Gastrocnemius medialis (tissue), 4 donors: ENCODE data around the gene RIMBP2. TPM values are rescaled to one million over a fixed set of nuclear protein-coding genes. Genes with fewer than 3 reads are reported as not detected.

Experiments used
- ATAC-seq, 2 donors: fragments of 150-250 bp; one replicate each; pipeline ENCODE4 v1.9.1; 2016
- DNase-seq, 2 donors: peaks; one replicate each; pipeline ENCODE4 v3.0.0-alpha.2; 2019
- H3K27ac ChIP-seq, 4 donors: fragments of 200-600 bp; sonication (generic); 1 replicate in 1 of 4; 2 replicates in 3 of 4; pipeline ENCODE4 v1.5.1; 2016 to 2018; ENCODE audit warnings: mild to moderate bottlenecking in 2 of 4, moderate library complexity in 1 of 4
- H3K27me3 ChIP-seq, 3 donors: fragments of 200-600 bp; sonication (generic) in 2 of 3; 1 replicate in 1 of 3; 2 replicates in 2 of 3; pipeline versions ENCODE4 v1.5.1 to v1.6.0; 2016 to 2019; ENCODE audit warnings: mild to moderate bottlenecking in 1 of 3, moderate library complexity in 1 of 3
- H3K36me3 ChIP-seq, 2 donors: fragments of 200-600 bp; sonication (generic) in 1 of 2; one replicate each; pipeline ENCODE4 v1.5.1; 2017 to 2018
- H3K4me1 ChIP-seq, 2 donors: fragments of 200-600 bp; sonication (generic) in 1 of 2; one replicate each; pipeline ENCODE4 v1.5.1; 2016 to 2017; ENCODE audit warnings: mild to moderate bottlenecking in 2 of 2
- H3K4me3 ChIP-seq, 4 donors: fragments of 200-600 bp; sonication (generic) in 3 of 4; 1 replicate in 1 of 4; 2 replicates in 3 of 4; pipeline ENCODE4 v1.5.1; 2016 to 2019; ENCODE audit warnings: mild to moderate bottlenecking in 2 of 4
- H3K9me3 ChIP-seq, 3 donors: fragments of 200-600 bp; sonication (generic) in 2 of 3; 1 replicate in 1 of 3; 2 replicates in 2 of 3; pipeline ENCODE4 v1.5.1; 2016 to 2019
- CTCF ChIP-seq, 5 experiments: fragments of 450-650 bp in 3 of 5; fragments of 200-600 bp in 2 of 5; sonication (generic) in 2 of 5; IDR thresholded peaks in 4 of 5; conservative IDR thresholded peaks in 1 of 5; 1 replicate in 4 of 5; 2 replicates in 1 of 5; pipeline ENCODE4 v1.5.1; 2016 to 2019; ENCODE audit warnings: antibody characterized with exemption in 5 of 5, mild to moderate bottlenecking in 3 of 5, moderate library complexity in 3 of 5
- POLR2A ChIP-seq, 2 donors: fragments of 450-650 bp; IDR thresholded peaks; one replicate each; pipeline ENCODE4 v1.6.1; 2017; ENCODE audit warnings: antibody characterized with exemption in 2 of 2, mild to moderate bottlenecking in 2 of 2, moderate library complexity in 2 of 2
- in situ Hi-C, 4 donors: fragments of 200-750 bp; cut with MboI; loops; one replicate each; pipeline versions ENCODE4 v1.15.0 to v1.8.0; 2017; ENCODE audit warnings: low sequenced_read_pairs in 4 of 4
- intact Hi-C: fragments of 100-400 bp; cut with DNase I; formaldehyde crosslinking; loops from one replicate; pipeline ENCODE4 v1.15.1; 2023; ENCODE audit warnings: low total_unique reads
- total RNA-seq, 4 donors: library from RNA; depleted of rRNA; stranded (reverse); fragments of >200 nt; gene quantifications; one replicate each; pipeline versions ENCODE4 v1.1.0 to v1.2.3, GENCODE V29; 2016

RIMBP2 gene
- total RNA-seq, 4 donors from 2014 or later: 0.76 to 2.2 (median 1.2) TPM; not detected in 1

DNA sequence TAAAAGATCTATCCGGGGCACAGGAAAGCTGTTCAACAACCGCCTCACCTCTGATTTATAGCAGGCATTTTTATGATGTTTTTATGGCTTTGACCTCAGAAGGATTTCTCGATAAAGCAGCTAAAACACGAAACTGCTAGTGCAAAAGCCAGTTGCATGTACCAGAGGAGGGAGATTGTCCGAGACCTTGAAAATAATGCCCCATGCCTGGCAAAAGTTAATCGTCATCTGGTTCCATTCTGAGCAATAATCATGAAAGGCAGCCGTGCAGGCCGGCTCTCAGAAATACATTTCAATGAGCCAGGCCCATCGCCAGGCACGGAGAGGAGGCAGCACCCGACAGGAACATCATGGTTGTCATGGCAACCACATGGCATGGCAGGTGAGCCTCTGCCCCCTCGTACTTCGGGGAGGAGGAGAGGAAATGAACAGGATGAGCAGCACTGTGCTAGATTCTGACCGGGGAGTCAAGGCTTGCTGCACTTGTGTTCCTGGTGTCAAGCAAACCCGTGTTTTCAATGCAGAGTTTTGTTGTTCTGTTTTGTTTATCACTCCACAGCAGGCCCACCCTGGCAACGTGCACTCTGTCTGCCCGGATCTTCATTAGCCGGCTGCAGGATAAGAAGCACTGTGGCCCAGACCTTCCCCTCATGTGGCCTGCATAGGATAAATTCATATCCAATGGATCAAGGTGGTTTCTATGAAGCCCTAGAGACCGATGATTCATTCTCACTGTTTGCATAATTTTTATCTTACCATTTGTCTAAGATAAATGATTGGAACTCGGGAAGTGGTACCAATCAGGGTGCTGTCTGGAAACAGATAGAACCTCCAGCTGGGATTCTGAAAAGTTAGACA lies 160.2 kb downstream of the RIMBP2 start:
- Histone ChIP-seq H3K27ac (no peak overlapping the region), H3K4me3 (no peak overlapping the region), H3K4me1 (no peaks in the 10 kb centered on the region), H3K27me3 (no peaks in the 10 kb centered on the region), H3K9me3 (peaks cover 0 to 8% (median 0%) of the 10 kb centered on the region in 3 donors), H3K36me3 (no peaks in the 10 kb centered on the region)
- in situ Hi-C loops: no loop called here
- ATAC-seq (no peak), DNase-seq (no peak)
- intact Hi-C loops: no loop called here
- no peak for TF ChIP-seq CTCF (IDR thresholded peaks at IDR 0.05 in 4 of 5, conservative IDR thresholded peaks at IDR 0.05 in 1 of 5)
- TF ChIP-seq POLR2A (IDR thresholded peaks at IDR 0.05): no peak

GRCh38 chr12:130555221-130555620 lies 160.9 kb downstream of the RIMBP2 start:
- H3K36me3 ChIP-seq: no peaks in the 10 kb centered on the region
- H3K4me1 ChIP-seq: no peaks in the 10 kb centered on the region
- DNase-seq (no peak), ATAC-seq (no peak)
- TF ChIP-seq POLR2A (IDR thresholded peaks at IDR 0.05): no peak
- no peak for TF ChIP-seq CTCF (IDR thresholded peaks at IDR 0.05 in 4 of 5, conservative IDR thresholded peaks at IDR 0.05 in 1 of 5)
- intact Hi-C loops: no loop called here
- in situ Hi-C loops: no loop called here
- no peak overlapping the region for H3K4me3 ChIP-seq
- peaks cover 0 to 8% (median 0%) of the 10 kb centered on the region in 3 donors for H3K9me3 ChIP-seq
- H3K27ac ChIP-seq: no peak overlapping the region
- H3K27me3 ChIP-seq: no peaks in the 10 kb centered on the region

DNA sequence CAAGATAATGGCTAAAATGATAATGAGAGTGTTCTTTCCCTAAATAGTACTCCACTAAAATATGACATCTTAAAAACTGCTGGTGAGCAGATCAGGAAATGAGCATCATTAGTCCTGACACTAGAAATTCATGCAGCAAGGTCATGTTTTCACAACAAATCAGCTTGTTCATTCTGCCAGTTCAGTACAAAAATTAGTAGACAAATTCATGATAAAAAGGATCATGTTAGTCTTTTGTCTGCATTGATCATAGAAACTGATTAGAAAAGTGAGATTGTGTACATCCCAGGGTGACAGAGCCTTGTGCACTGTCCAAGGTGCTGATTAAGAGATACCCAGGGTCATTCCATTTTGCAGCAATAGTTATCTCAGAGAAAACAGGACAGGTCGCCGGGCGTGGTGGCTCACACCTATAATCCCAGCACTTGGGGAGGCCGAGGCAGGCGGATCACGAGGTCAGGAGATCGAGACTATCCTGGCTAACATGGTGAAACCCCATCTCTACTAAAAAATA lies 163.6 kb downstream of the RIMBP2 start:
- no peak for ATAC-seq
- Histone ChIP-seq H3K36me3 (no peaks in the 10 kb centered on the region), H3K4me1 (no peaks in the 10 kb centered on the region), H3K27ac (no peak overlapping the region), H3K4me3 (no peak overlapping the region), H3K27me3 (no peaks in the 10 kb centered on the region), H3K9me3 (peaks cover 0 to 8% (median 0%) of the 10 kb centered on the region in 3 donors)
- intact Hi-C loops: no loop called here
- in situ Hi-C loops: no loop called here
- no peak for DNase-seq
- TF ChIP-seq POLR2A (IDR thresholded peaks at IDR 0.05) (no peak), CTCF (IDR thresholded peaks at IDR 0.05 in 4 of 5, conservative IDR thresholded peaks at IDR 0.05 in 1 of 5) (no peak)

GRCh38 chr12:130549361-130549760 lies 166.7 kb downstream of the RIMBP2 start:
- H3K4me3 ChIP-seq: no peak overlapping the region
- intact Hi-C loops: no loop called here
- DNase-seq: no peak
- no peak overlapping the region for H3K27ac ChIP-seq
- in situ Hi-C loops: no loop called here
- TF ChIP-seq CTCF (IDR thresholded peaks at IDR 0.05 in 4 of 5, conservative IDR thresholded peaks at IDR 0.05 in 1 of 5): no peak
- TF ChIP-seq POLR2A (IDR thresholded peaks at IDR 0.05): no peak
- H3K9me3 ChIP-seq: peaks cover 0 to 8% (median 0%) of the 10 kb centered on the region in 3 donors
- ATAC-seq: no peak
- no peaks in the 10 kb centered on the region for H3K27me3 ChIP-seq
- no peaks in the 10 kb centered on the region for H3K36me3 ChIP-seq
- H3K4me1 ChIP-seq: no peaks in the 10 kb centered on the region
